GM12878 (cell line): ENCODE results near the gene TEDC1.

Experiments
- EZH2 ChIP-seq: IDR thresholded peaks from 2 replicates; pipeline ENCODE4 v1.6.1; 2012; ENCODE audit warnings: low read depth, mild to moderate bottlenecking, control low read depth, inconsistent platforms, low read length, borderline replicate concordance; ENCODE audit not compliant: control insufficient read depth
- POLR2A ChIP-seq: IDR thresholded peaks from 2 replicates; pipeline ENCODE4 v1.6.1; 2011; ENCODE audit warnings: low read depth, mild to moderate bottlenecking, low read length
- SP1 ChIP-seq: IDR thresholded peaks from one replicate; pipeline ENCODE4 v1.6.1; 2011; ENCODE audit warnings: low read depth, low read length
- YY1 ChIP-seq: IDR thresholded peaks from 2 replicates; pipeline ENCODE4 v1.6.1; 2011; ENCODE audit warnings: low read depth, mild to moderate bottlenecking, low read length
- ZBTB33 ChIP-seq: fragments of 450-650 bp; IDR thresholded peaks from 2 replicates; pipeline ENCODE4 v1.6.1; 2017; ENCODE audit warnings: mild to moderate bottlenecking

- TF ChIP-seq SP1 (no peak), POLR2A (no peak), ZBTB33 (no peak), EZH2 (no peak), YY1 (no peak)
Observed at GRCh38 chr14:105449276-105450122, 41.5 kb upstream of the TEDC1 start.
